ENCODE measurements around the gene KY.
"Not testable (repeated sequence)": the region's sequence is repeated elsewhere in the genome, so short reads cannot be mapped to it uniquely, and the experiment has no call there.

The KY gene

GRCh38 chr3:134601539-134602439 lies 49.0 kb downstream of the KY start:
- no peak for DNase-seq (ENCODE audit: low read depth in 2 of 2)

DNA sequence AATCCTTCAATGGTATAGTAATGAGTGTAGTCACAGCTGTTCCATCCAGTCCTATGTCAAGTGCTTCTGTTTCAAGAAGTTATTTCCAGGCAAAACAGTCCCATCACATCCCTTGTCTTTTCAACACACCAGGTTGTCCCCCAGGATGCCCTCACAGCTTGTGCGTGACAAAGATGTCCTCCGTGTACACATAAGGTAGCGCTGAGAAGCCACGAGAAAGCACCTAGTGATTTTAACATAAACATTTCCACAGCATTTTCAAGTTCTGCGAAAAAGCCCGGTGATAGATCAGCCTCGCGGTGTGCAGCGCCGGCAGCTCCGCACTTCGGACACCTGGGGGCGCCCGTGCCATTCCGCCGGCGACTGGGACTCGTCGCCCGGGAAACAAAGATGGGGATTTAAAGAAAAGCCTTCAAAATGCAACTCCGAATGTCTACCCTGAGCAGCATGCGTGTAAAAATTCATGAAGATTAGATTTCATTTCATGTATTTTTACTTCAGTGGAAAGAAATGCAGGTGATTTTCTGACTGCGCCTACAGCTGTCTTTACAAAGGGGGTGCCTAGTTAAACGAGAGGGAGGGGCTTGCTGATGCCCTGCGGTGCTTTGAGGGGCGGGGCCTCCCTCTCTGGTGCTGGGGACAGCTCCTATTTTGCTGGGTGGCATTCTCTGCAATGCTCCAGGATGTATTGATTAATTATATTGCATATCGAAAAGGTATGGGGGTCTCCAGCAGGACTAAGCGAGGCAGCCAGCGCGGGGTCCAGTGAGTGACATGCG lies 49.9 kb downstream of the KY start:
- peak; percentile 30 to 60 for DNase-seq (ENCODE audit: low read depth in 2 of 2)

DNA sequence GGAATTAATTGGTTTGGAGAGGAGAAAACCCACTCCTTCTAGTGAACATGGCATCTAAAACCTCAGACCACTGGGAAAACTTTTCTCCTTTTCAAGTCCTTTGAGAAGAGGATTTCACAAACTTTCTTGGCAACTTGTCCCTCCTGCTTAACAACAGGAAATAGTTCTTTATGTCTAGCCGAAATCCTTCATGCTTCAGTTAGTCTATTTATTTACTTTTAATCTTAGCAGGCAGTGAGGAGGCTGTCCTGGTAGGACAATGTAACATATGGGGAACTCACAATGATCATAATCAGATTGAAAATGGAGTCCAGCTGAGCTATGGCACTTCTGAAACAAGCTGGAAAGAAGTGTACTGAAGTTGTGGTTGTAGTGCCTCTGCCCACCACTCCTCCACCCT lies 50.6 kb downstream of the KY start:
- DNase-seq (ENCODE audit: low read depth in 2 of 2): no peak

GRCh38 chr3:134598763-134599545 lies 51.9 kb downstream of the KY start:
- no peak for DNase-seq (ENCODE audit: low read depth in 2 of 2)

- DNase-seq (ENCODE audit: low read depth in 2 of 2): no peak
These were observed 53.3 kb downstream of the KY start for GRCh38 chr3:134597390-134597970.

- DNase-seq (ENCODE audit: low read depth in 2 of 2): not testable (repeated sequence)
These were observed 55.8 kb downstream of the KY start for GRCh38 chr3:134594986-134595385.

DNA sequence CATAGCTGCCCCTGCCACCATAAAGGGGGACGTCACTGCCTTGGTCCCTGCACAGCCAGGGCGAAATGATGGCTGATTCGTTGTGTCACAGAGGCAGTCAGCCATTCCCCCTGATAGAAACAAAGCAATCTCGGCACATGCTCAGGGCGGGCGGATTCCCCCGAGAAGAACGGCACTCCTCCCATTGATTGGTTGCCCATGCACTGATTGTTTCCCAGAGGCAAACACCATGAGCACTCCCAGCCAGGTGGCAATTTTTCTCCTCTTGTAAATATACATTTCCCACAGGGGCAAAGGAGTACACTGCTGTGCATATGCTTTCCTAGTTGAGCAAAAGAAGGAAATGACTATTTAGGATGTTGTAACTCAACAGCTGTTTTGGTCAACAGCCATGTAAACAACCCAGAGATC lies 56.5 kb downstream of the KY start:
- no peak for DNase-seq (ENCODE audit: low read depth in 2 of 2)

DNA sequence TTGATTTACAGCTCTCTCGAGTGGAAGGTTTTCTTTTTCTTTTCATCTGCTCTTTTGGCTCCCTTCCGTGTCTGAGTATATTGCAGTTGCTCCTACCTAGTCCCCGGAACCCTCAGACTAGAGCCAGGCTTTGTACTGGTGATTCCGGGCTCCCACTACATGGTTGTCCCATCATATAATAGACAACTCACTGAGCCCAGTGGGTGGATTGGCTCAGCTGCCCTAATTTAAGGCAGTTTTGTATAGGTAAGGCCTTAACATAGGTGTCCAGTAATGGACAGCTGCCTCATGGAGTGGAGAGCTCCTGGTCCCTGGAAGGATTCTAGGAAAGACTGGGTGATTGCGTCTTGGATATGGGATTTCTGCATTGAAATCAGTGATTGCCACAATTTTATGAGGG lies 58.0 kb downstream of the KY start:
- DNase-seq (ENCODE audit: low read depth in 2 of 2): no peak

- no peak for DNase-seq (ENCODE audit: low read depth in 2 of 2)
These were observed 60.1 kb downstream of the KY start for GRCh38 chr3:134590766-134591165.

DNA sequence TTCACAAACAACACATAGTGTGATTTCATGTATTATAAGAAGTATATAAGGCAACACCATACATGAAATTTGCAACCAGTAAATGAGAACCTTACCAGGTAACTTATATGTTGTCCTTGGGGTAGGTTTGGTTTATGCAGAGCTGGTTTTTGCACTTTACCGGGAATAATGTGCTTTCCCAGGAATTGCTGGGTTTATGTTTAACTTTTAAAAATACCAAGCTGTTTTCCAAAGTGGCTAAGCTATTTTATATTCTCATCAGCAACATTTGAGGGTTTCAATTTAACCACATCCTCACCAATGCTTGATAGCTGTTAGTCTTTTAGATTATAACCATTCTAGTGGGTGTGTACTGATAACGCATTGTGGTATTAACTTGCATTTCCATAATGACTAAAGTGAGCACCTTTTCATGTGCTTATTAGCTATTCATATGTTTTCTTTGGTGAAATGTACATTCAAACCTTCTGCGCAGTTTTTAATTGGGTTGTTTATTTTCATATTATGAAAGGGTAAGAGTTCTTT lies 71.6 kb downstream of the KY start:
- DNase-seq (ENCODE audit: low read depth in 2 of 2): no peak

- DNase-seq (ENCODE audit: low read depth in 2 of 2): no peak
These were observed 74.0 kb downstream of the KY start for GRCh38 chr3:134576831-134577230.

GRCh38 chr3:134576426-134576825 lies 74.4 kb downstream of the KY start:
- no peak for DNase-seq (ENCODE audit: low read depth in 2 of 2)

DNA sequence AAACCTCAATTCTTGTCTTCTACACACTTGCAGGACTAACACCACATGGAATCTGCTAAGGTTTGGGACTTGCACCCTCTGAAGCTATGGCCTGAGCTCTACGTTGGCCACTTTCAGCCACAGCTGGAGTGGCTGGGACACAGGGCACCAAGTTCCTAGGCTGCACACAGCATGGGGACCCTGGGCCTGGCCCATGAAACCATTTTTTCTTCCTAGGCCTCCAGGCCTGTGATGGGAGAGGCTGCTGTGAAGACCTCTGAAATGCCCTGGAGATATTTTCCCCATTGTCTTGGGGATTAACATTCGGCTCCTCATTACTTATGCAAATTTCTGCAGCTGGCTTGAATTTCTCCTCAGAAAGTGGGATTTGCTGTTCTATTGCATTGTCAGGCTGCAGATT lies 80.9 kb downstream of the KY start:
- not testable (repeated sequence) for DNase-seq (ENCODE audit: low read depth in 2 of 2)

GRCh38 chr3:134568790-134569189 lies 82.0 kb downstream of the KY start:
- DNase-seq (ENCODE audit: low read depth in 2 of 2): no peak

DNA sequence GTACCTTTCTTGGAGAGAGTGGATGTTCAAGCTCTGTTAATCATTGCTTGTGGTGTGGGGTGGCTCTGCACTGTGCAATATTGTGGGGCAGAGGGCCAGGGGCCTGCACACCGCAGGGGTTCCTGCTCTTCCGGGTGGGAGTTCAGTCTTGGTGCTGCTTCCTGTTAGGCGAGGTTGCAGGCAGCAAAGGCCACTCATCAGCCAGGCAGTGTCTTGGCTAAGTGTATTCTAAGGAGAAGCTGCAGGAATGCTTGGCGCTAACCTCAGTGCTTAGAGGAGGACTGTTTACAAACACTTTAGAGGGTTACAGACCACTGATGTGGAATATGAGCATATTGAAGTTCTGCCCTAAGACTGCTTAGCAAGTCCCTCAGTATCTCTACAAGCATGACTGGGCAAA lies 83.2 kb downstream of the KY start:
- no peak for DNase-seq (ENCODE audit: low read depth in 2 of 2)

DNA sequence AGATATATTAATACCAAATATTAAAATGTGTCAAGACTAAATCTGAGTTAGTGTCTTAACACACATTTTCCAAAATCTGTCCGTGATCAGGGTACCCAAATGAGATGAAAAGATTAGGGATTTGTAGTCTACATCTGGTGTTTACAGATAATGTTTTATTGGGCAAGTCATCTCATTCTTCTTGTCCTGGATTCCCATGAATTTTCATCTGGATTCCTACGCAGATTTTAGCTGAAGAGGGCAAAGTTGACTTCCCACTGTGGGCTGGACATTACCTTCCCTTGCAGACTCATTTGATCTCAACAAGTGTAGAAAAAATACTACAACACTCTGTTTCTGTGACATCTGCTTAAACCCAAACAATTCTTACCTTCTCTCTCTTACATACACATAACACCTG lies 85.8 kb downstream of the KY start:
- no peak for DNase-seq (ENCODE audit: low read depth in 2 of 2)

- no peak for DNase-seq (ENCODE audit: low read depth in 2 of 2)
These were observed 87.2 kb downstream of the KY start for GRCh38 chr3:134563601-134564000.

DNA sequence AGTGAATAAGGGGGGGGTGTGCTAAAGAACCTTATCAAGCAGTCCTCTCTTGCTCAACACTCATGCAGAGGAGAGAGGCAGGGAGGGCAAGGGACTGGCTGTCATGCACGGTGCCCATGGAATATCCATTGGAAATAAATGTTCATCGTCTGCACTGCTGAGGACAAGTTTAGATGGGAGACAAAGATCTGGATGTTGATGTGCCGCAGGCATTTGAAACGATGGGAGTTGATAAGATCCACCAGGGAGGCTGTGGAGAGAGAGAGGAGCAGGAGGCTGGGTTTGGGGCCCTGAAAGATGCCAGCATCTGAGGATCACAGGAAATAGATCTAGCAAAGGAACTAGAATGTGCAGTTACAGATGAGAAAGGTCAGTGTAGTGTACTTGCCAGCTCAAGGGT lies 88.8 kb downstream of the KY start:
- DNase-seq (ENCODE audit: low read depth in 2 of 2): no peak

DNA sequence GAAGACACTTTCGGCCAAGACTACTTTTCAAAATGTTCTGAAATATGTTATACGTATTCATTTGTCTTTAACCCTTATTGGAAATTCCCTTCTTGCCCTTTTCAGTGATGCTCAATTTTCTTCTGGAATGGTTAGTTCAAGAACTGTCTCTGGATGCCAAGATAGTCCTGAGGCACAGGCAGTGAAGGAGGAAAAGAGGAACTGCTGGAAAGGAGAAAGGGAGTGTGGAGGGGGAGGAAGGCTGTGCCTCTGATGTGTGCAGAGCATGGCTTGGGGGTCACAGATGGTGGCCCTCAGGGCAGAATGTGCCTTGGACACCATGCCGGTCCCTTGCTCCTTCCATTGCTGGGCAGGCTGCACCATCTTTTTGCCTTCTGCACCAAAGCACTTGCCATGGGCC lies 91.2 kb downstream of the KY start:
- no peak for DNase-seq (ENCODE audit: low read depth in 2 of 2)
